Right atrium auricular region (tissue), 2 donors: ENCODE results near the gene MINAR1. TPM values are rescaled to one million over a fixed set of nuclear protein-coding genes. Genes with fewer than 3 reads are reported as not detected.

ENCODE experiments used
- DNase-seq: peaks from one replicate; pipeline ENCODE4 v3.0.0-alpha.2; 2019; ENCODE audit warnings: low spot score
- H3K27ac ChIP-seq, 2 donors: fragments of 200-600 bp; sonication (generic); 1 replicate in 1 of 2; 2 replicates in 1 of 2; pipeline ENCODE4 v1.5.1; 2016 to 2019
- H3K27me3 ChIP-seq, 2 donors: fragments of 200-600 bp; sonication (generic); one replicate each; pipeline versions ENCODE4 v1.5.1 to v1.6.0; 2017 to 2019
- H3K36me3 ChIP-seq: fragments of 200-600 bp; sonication (generic); one replicate; pipeline ENCODE4 v1.5.1; 2016
- H3K4me1 ChIP-seq, 2 donors: fragments of 200-600 bp; sonication (generic); one replicate each; pipeline versions ENCODE4 v1.5.1 to v1.6.0; 2017 to 2019
- H3K4me3 ChIP-seq, 2 donors: fragments of 200-600 bp; sonication (generic); 1 replicate in 1 of 2; 2 replicates in 1 of 2; pipeline ENCODE4 v1.5.1; 2017 to 2019; ENCODE audit warnings: mild to moderate bottlenecking in 1 of 2, moderate library complexity in 1 of 2
- H3K9me3 ChIP-seq, 2 donors: fragments of 200-600 bp; sonication (generic); one replicate each; pipeline ENCODE4 v1.5.1; 2019
- CTCF ChIP-seq, 2 donors: fragments of 200-600 bp; sonication (generic); IDR thresholded peaks; one replicate each; pipeline ENCODE4 v1.5.1; 2019; ENCODE audit warnings: antibody characterized with exemption in 2 of 2
- total RNA-seq, 2 donors: library from RNA; depleted of rRNA; stranded (reverse); fragments of >200 nt; gene quantifications; one replicate each; pipeline ENCODE4 v1.1.0, GENCODE V29; 2016

Gene MINAR1
- total RNA-seq, 2 donors from 2014 or later, result 0.07 to 0.20 TPM

GRCh38 chr15:79452244-79453051 lies 20.3 kb downstream of the MINAR1 start:
- DNase-seq, result no peak
- Histone ChIP-seq H3K36me3 (no peaks in the 10 kb centered on the region), H3K4me3 (no peak overlapping the region), H3K4me1 (no peaks in the 10 kb centered on the region), H3K27me3 (no peaks in the 10 kb centered on the region), H3K9me3 (peaks cover 0 to 4% of the 10 kb centered on the region in 2 donors), H3K27ac (no peak overlapping the region)
- TF ChIP-seq CTCF (IDR thresholded peaks at IDR 0.05), result no peak

- DNase-seq, result no peak
- Histone ChIP-seq H3K27ac (no peak overlapping the region), H3K9me3 (no peaks in the 10 kb centered on the region), H3K36me3 (no peaks in the 10 kb centered on the region), H3K4me3 (no peak overlapping the region), H3K27me3 (no peaks in the 10 kb centered on the region), H3K4me1 (no peaks in the 10 kb centered on the region)
- no peak for TF ChIP-seq CTCF (IDR thresholded peaks at IDR 0.05)
These were observed 21.3 kb downstream of the MINAR1 start for GRCh38 chr15:79453446-79453845.

GRCh38 chr15:79454063-79454462 lies 21.9 kb downstream of the MINAR1 start:
- Histone ChIP-seq H3K4me3 (no peak overlapping the region), H3K27me3 (no peaks in the 10 kb centered on the region), H3K27ac (no peak overlapping the region), H3K9me3 (no peaks in the 10 kb centered on the region), H3K36me3 (no peaks in the 10 kb centered on the region), H3K4me1 (no peaks in the 10 kb centered on the region)
- TF ChIP-seq CTCF (IDR thresholded peaks at IDR 0.05), result no peak
- DNase-seq, result no peak

GRCh38 chr15:79455361-79455760 lies 23.2 kb downstream of the MINAR1 start:
- H3K9me3 ChIP-seq, result no peaks in the 10 kb centered on the region
- no peaks in the 10 kb centered on the region for H3K27me3 ChIP-seq
- no peaks in the 10 kb centered on the region for H3K4me1 ChIP-seq
- no peak for DNase-seq
- H3K27ac ChIP-seq, result no peak overlapping the region
- no peaks in the 10 kb centered on the region for H3K36me3 ChIP-seq
- H3K4me3 ChIP-seq, result no peak overlapping the region
- TF ChIP-seq CTCF (IDR thresholded peaks at IDR 0.05), result no peak

- H3K36me3 ChIP-seq, result no peaks in the 10 kb centered on the region
- H3K4me1 ChIP-seq, result no peaks in the 10 kb centered on the region
- DNase-seq, result no peak
- no peaks in the 10 kb centered on the region for H3K27me3 ChIP-seq
- no peak overlapping the region for H3K4me3 ChIP-seq
- no peak overlapping the region for H3K27ac ChIP-seq
- TF ChIP-seq CTCF (IDR thresholded peaks at IDR 0.05), result no peak
- no peaks in the 10 kb centered on the region for H3K9me3 ChIP-seq
These were observed 23.8 kb downstream of the MINAR1 start for GRCh38 chr15:79455943-79456342.

- Histone ChIP-seq H3K27me3 (no peaks in the 10 kb centered on the region), H3K4me3 (no peak overlapping the region), H3K36me3 (no peaks in the 10 kb centered on the region), H3K27ac (no peak overlapping the region), H3K9me3 (no peaks in the 10 kb centered on the region), H3K4me1 (no peaks in the 10 kb centered on the region)
- TF ChIP-seq CTCF (IDR thresholded peaks at IDR 0.05), result no peak
- DNase-seq, result no peak
These were observed 26.4 kb downstream of the MINAR1 start for GRCh38 chr15:79458491-79458890.
